Heart left ventricle (tissue), 13 donors: Measurements from ENCODE around the gene P2RY8.

Source experiments
- POLR2A ChIP-seq, 2 donors: fragments of 450-650 bp; IDR thresholded peaks; one replicate each; pipeline ENCODE4 v1.6.1; 2017; ENCODE audit warnings: antibody characterized with exemption in 2 of 2, mild to moderate bottlenecking in 2 of 2, moderate library complexity in 2 of 2
- TF ChIP-seq, protein P1 (sequence below), 12 donors: fragments of 200-600 bp; sonication (generic) in 4 of 12; IDR thresholded peaks; one replicate each; pipeline versions ENCODE4 v1.5.0 to v1.8.0; 2018 to 2022; ENCODE audit warnings: antibody characterized with exemption in 12 of 12, mild to moderate bottlenecking in 5 of 12
- donor health status: ischemic (EF 13 %, LVEDD 7.1; RV severe dilation, severe dysfunction).
- donor health status: DM: no; HTN: yes; CAD: no.
- donor health status: DM: no; HTN: no; CAD: no.
- donor health status: ischemic (EF 25% LVEDD 6.9; RV normal size, moderate dysfunction).
- donor health status: ischemic (EF 25% LVEDD 5.7; RV mildly dilated, moderate dysfunction).
- donor health status: ischemic (EF 35%, LVEDD 5.7; RV mildly dilated, moderate dysfunction).
- donor health status: nonischemic (EF 11% LVEDD 7.7; RV severe dilation, severe dysfunction).
- donor health status: DM: yes; HTN: yes; CAD: no.
- donor health status: PGD.
- donor health status: ischemic (EF 29% LVEDD 5.4; RV normal size, mild dysfunction).
- donor health status: nonischemic (EF 23%, LVEDD 6.1; RV moderate dilation, normal function).

DNA sequence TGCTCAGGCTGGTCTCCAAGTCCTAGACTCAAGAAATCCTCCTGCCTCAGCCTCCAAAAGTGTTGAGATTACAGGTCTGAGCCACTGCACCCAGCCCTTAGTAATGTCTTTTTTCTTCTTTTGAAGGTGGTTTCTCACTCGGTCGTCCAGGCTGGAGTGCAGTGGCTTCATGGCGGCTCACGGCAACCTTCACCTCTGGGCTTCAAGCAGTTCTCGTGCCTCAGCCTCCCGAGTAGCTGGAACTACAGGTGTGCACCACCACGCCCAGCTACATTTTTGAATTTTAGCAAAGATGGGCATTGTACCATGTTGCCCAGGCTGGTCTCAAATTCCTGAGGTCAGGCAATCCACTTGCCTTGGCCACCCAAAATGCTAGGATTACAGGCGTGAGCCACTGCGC is 52.0 kb downstream of the P2RY8 start:
- TF ChIP-seq, protein P1, sequence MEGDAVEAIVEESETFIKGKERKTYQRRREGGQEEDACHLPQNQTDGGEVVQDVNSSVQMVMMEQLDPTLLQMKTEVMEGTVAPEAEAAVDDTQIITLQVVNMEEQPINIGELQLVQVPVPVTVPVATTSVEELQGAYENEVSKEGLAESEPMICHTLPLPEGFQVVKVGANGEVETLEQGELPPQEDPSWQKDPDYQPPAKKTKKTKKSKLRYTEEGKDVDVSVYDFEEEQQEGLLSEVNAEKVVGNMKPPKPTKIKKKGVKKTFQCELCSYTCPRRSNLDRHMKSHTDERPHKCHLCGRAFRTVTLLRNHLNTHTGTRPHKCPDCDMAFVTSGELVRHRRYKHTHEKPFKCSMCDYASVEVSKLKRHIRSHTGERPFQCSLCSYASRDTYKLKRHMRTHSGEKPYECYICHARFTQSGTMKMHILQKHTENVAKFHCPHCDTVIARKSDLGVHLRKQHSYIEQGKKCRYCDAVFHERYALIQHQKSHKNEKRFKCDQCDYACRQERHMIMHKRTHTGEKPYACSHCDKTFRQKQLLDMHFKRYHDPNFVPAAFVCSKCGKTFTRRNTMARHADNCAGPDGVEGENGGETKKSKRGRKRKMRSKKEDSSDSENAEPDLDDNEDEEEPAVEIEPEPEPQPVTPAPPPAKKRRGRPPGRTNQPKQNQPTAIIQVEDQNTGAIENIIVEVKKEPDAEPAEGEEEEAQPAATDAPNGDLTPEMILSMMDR (IDR thresholded peaks at IDR 0.05) = no peak
- TF ChIP-seq POLR2A (IDR thresholded peaks at IDR 0.05) = no peak
